Effector memory CD8-positive, alpha-beta T cell (primary cell): ENCODE measurements around the gene CCL20.
"Not testable (repeated sequence)": the region's sequence is repeated elsewhere in the genome, so short reads cannot be mapped to it uniquely, and the experiment has no call there.

ENCODE experiments used
- ATAC-seq: fragments of 150-1000 bp; cut with Tn5 transposase; replicated peaks from 2 replicates; pipeline ENCODE4 v1.10.0; 2021; ENCODE audit warnings: mild to moderate bottlenecking, moderate library complexity
- DNase-seq, 3 experiments: peaks; one replicate each; pipeline ENCODE4 v3.0.0; 2021
- H3K27ac Mint-ChIP-seq, 2 donors: one replicate each; pipeline ENCODE4 v1.8.0; 2022; ENCODE audit warnings: mild to moderate bottlenecking in 2 of 2, mixed read lengths in 2 of 2, moderate library complexity in 2 of 2
- H3K27me3 Mint-ChIP-seq, 2 donors: one replicate each; pipeline ENCODE4 v1.8.0; 2022; ENCODE audit warnings: mixed read lengths in 2 of 2
- H3K36me3 Mint-ChIP-seq: one replicate; pipeline ENCODE4 v1.8.0; 2022; ENCODE audit warnings: mild to moderate bottlenecking, moderate library complexity, mixed read lengths; ENCODE audit not compliant: insufficient read depth
- H3K4me1 Mint-ChIP-seq, 2 donors: one replicate each; pipeline ENCODE4 v1.8.0; 2022; ENCODE audit warnings: low read depth in 2 of 2, mixed read lengths in 2 of 2
- H3K4me3 Mint-ChIP-seq, 2 donors: one replicate each; pipeline ENCODE4 v1.8.0; 2022; ENCODE audit warnings: mild to moderate bottlenecking in 2 of 2, mixed read lengths in 2 of 2, moderate library complexity in 2 of 2
- H3K9me3 Mint-ChIP-seq, 2 donors: one replicate each; pipeline ENCODE4 v1.8.0; 2022; ENCODE audit warnings: mixed read lengths in 2 of 2

Gene CCL20

DNA sequence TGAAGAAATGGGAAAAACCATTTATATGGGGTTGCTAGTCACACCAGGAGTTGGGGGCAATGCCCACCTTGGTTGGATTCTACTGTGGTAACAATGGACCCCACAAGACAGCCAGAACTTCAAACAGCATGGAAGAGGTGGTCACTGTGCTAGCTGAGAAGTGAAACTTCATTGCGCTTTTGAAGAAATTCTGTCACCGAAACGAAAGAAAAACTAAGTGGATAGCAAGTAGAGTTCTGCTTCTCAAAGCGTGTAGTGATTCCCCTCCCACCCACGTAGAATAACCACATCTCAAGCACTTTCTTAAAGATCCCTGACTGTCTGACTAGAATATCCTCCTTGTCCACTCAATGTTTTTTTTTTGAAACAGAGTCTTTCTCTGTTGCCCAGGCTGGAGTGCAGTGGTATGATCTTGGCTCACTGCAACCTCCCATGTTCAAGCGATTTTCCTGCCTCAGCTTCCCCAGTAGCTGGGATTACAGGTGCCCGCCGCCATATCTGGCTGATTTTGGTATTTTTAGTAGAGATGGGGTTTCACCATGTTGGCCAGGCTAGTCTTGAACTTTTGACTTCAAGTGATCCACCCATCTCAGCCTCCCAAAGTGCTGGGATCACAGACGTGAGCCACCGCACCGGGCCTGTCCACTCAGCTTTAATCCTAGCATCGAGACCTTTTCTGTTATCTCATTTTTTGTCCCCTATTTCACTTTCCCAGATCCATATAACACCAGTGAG is 30.1 kb upstream of the CCL20 start:
- Mint-ChIP-seq H3K4me1 (peaks cover 0 to 17% of the 10 kb centered on the region in 2 donors), H3K9me3 (no peaks in the 10 kb centered on the region), H3K27ac (peak overlapping the region; percentile 61 to 91)

GRCh38 chr2:227785293-227785692 is 28.3 kb upstream of the CCL20 start:
- Mint-ChIP-seq H3K27ac (no peak overlapping the region), H3K9me3 (no peaks in the 10 kb centered on the region), H3K27me3 (peaks cover 9 to 11% of the 10 kb centered on the region in 2 donors), H3K4me3 (no peak overlapping the region), H3K36me3 (no peaks in the 10 kb centered on the region), H3K4me1 (peaks cover 0 to 17% of the 10 kb centered on the region in 2 donors)
- DNase-seq, result no peak
- no peak for ATAC-seq

More for the DNA sequence above, 30.1 kb upstream of the CCL20 start:
- no peaks in the 10 kb centered on the region for H3K36me3 Mint-ChIP-seq
- H3K4me3 Mint-ChIP-seq, result peak overlapping the region; percentile 63 to 69
- peaks cover 9 to 12% of the 10 kb centered on the region in 2 donors for H3K27me3 Mint-ChIP-seq
- ATAC-seq (peak; percentile 91), DNase-seq (peak in 1 of 3 experiments; percentile 2)

- Mint-ChIP-seq H3K9me3 (no peaks in the 10 kb centered on the region), H3K4me3 (no peak overlapping the region), H3K36me3 (no peaks in the 10 kb centered on the region), H3K27ac (no peak overlapping the region), H3K4me1 (peaks cover 0 to 4% of the 10 kb centered on the region in 2 donors), H3K27me3 (peaks cover 0 to 19% of the 10 kb centered on the region in 2 donors)
- no peak for DNase-seq
- no peak for ATAC-seq
These were observed 25.1 kb upstream of the CCL20 start for GRCh38 chr2:227788561-227789018.

DNA sequence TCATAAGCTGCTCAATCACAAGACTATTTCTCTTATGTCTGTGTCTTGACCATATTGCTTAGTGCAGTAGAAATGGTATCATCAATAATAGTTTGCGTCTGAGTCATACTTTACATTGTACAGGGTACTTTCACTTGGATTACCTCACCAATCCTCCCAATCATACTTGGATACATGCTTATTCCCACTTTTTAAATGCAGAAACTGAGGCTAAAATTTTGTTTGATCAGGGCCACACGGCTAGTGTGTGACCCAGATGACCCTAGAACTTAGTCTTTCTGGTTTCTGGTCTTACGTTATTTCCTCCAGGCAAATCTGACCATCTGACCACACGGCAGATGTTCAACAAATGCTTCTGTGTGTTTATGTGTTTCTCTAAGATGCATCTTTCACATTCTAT is 23.8 kb upstream of the CCL20 start:
- Mint-ChIP-seq H3K27me3 (peaks cover 0 to 19% of the 10 kb centered on the region in 2 donors), H3K4me3 (no peak overlapping the region), H3K4me1 (no peaks in the 10 kb centered on the region), H3K27ac (no peak overlapping the region), H3K36me3 (no peaks in the 10 kb centered on the region), H3K9me3 (no peaks in the 10 kb centered on the region)
- no peak for ATAC-seq
- no peak for DNase-seq

DNA sequence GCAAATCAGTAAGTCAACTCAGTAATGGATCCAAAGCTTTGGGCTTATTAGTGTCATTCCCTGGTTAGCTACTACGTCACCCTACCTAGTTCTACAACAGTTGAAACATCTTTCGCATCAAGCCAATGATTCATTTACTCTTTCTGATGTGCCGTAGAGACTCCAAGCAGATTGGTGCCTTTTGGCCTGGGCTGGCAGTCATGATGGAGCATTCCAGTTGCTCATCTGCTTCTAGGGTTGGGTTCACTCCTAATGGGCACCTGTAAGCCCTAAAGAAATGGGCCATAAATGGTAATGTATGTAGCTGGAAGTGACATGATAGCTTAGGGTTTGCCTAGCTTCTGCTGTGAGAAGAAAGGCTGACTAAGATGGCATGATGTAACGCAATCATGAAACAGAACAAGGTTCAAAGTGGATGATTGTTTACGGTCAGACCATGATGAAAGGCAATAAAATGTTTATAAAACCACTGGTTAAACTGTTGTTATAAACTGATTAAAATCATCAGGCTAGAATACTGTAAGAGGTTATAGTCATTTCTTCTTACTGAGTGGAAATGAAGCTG is 20.4 kb upstream of the CCL20 start:
- Mint-ChIP-seq H3K27ac (no peak overlapping the region), H3K4me1 (no peaks in the 10 kb centered on the region), H3K4me3 (no peak overlapping the region), H3K9me3 (no peaks in the 10 kb centered on the region), H3K36me3 (no peaks in the 10 kb centered on the region), H3K27me3 (peaks cover 0 to 13% of the 10 kb centered on the region in 2 donors)
- DNase-seq (no peak), ATAC-seq (no peak)

DNA sequence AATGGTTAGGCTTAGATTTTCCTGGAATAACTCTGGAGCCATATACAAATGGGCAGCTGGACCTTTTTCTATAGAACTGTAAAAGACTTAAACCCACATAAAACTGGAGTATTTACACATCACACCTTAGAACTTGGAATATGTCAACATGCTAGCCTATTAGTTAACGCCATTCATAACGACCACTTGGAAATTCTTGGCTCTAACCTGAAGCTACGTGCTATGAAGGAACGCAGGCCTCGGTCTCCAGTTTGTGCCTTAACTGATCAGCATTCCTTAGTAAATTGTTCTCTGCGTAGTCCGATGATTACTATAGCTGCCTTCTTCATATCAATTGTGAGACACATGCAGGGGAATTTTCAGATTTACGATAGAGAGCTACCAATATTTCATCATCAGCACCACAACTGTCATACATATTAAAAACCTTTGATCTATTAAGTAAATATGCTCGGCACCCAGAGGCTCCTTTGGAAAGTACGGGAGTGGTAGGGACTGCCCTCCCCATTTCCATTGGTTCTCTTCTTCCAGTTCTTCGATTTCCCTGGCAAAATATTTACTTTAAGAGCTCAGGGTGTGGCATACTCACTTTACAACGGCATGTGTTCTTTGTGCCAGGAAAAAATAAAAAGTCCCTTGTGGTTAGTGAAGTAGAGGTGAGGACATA is 17.5 kb upstream of the CCL20 start:
- Mint-ChIP-seq H3K36me3 (no peaks in the 10 kb centered on the region), H3K4me1 (no peaks in the 10 kb centered on the region), H3K4me3 (no peak overlapping the region), H3K9me3 (no peaks in the 10 kb centered on the region), H3K27me3 (no peaks in the 10 kb centered on the region), H3K27ac (no peak overlapping the region)
- DNase-seq (no peak), ATAC-seq (no peak)

DNA sequence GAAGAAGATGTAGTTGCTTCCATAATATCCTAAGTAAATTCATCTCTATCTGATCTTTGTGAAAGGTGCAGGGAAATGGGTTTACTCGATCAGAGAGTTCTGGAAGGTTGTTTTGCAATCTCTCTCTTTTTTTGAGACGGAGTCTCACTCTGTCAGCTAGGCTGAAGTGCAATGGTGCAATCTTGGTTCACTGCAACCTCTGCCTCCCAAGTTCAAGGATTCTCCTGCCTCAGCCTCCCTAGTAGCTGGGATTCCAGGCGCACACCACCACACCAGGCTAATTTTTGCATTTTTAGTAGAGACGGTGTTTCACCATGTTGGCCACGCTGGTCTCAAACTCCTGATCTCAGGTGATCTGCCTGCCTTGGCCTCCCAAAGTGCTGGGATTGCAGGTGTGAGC is 16.9 kb upstream of the CCL20 start:
- not testable (repeated sequence) for H3K27ac Mint-ChIP-seq, H3K9me3 Mint-ChIP-seq, H3K36me3 Mint-ChIP-seq, ATAC-seq, H3K4me3 Mint-ChIP-seq, H3K27me3 Mint-ChIP-seq, DNase-seq, H3K4me1 Mint-ChIP-seq

DNA sequence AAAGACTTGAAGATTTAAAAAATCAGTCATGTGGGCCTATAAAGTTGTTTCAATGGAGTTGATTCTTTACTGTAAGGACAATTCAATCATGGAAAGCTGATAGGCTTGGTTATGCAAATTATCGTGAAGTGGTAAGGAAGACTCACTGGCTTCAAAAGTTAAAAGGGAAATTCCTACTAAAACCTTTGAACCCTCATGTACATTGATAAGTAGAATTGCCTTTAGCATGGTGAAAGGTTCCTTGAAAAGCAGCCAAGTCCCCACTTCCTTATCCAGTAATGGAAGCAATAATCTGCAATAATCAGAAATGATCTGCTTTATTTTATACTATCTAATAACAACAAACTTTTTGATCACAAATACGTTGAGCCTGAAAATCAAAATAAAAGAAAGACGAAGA is 14.4 kb upstream of the CCL20 start:
- Mint-ChIP-seq H3K4me3 (no peak overlapping the region), H3K36me3 (no peaks in the 10 kb centered on the region), H3K9me3 (no peaks in the 10 kb centered on the region), H3K4me1 (no peaks in the 10 kb centered on the region), H3K27me3 (no peaks in the 10 kb centered on the region), H3K27ac (no peak overlapping the region)
- DNase-seq (no peak), ATAC-seq (no peak)

DNA sequence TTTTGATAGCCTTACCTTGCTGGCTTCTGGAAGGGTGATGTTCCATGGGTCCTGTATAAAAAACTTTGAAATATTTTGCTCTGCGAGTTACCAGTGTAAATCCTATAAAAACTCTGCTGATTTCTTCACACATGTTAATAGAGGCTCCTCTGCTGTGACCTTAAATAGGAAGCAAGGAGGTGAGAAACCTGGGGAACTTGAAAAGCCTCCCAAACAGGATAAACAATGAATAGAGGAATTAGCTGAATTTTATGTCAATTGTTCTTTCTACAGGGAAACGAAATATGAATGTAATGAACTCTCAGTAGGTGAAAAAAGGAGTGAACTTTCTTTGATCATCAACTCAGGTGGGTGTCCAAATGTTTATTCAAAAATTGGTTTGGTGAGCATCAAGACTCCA is 10.8 kb upstream of the CCL20 start:
- Mint-ChIP-seq H3K27me3 (no peaks in the 10 kb centered on the region), H3K4me3 (no peak overlapping the region), H3K4me1 (peaks cover 0 to 7% of the 10 kb centered on the region in 2 donors), H3K27ac (no peak overlapping the region), H3K36me3 (no peaks in the 10 kb centered on the region), H3K9me3 (no peaks in the 10 kb centered on the region)
- ATAC-seq, result no peak
- no peak for DNase-seq

DNA sequence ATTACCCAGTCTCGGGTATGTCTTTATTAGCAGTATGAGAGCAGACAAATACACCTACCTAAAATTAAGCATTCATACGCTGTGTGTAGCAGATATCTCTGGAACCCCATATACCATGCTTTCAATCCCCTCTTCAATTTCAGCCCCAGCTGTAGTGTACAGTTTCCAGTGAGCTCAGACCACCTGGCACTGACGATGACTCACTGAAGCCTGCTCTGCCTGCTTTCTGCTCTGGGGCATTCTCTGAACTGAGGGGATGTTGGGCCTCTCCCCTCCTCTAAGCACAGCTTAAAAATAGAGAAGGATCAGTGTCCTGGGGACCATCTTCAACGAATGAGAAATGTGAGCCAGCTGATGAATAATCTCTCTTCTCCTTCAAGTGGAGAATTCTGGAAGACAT is 8.7 kb upstream of the CCL20 start:
- H3K27ac Mint-ChIP-seq, result peak overlapping the region; percentile 20 to 94
- H3K9me3 Mint-ChIP-seq, result no peaks in the 10 kb centered on the region
- ATAC-seq (peak; percentile 42), DNase-seq (no peak)
- H3K27me3 Mint-ChIP-seq, result no peaks in the 10 kb centered on the region
- peaks cover 0 to 7% of the 10 kb centered on the region in 2 donors for H3K4me1 Mint-ChIP-seq
- H3K36me3 Mint-ChIP-seq, result no peaks in the 10 kb centered on the region
- peak overlapping the region in 1 of 2 donors; percentile 52 for H3K4me3 Mint-ChIP-seq

GRCh38 chr2:227805578-227805977 is 8.1 kb upstream of the CCL20 start:
- peaks cover 0 to 7% of the 10 kb centered on the region in 2 donors for H3K4me1 Mint-ChIP-seq
- no peaks in the 10 kb centered on the region for H3K27me3 Mint-ChIP-seq
- H3K4me3 Mint-ChIP-seq, result peak overlapping the region; percentile 5 to 52
- peak; percentile 4 to 52 (median 48) for DNase-seq
- no peaks in the 10 kb centered on the region for H3K36me3 Mint-ChIP-seq
- no peaks in the 10 kb centered on the region for H3K9me3 Mint-ChIP-seq
- peak overlapping the region; percentile 20 to 94 for H3K27ac Mint-ChIP-seq
- ATAC-seq, result peak; percentile 90

DNA sequence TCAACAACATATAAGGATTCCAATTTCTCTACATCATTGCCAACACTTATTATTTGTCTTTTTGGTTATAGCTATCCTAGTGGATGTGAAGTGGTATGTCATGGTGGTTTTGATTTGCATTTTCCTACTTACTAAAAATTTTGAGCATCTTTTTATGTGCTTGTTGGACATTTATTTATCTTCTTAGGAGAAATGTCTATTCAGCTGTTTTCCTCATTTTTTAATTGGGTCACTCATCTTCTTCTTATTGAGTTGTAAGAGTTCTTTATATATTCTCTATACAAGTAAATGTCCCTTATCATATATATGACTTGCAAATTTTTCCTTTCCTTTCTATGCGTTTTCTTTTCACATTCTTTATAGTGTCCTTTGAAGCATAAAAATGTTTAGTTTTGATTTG is 4.7 kb upstream of the CCL20 start:
- no peaks in the 10 kb centered on the region for H3K9me3 Mint-ChIP-seq
- peaks cover 0 to 20% of the 10 kb centered on the region in 2 donors for H3K4me1 Mint-ChIP-seq
- no peak overlapping the region for H3K4me3 Mint-ChIP-seq
- H3K36me3 Mint-ChIP-seq, result peaks cover 5% of the 10 kb centered on the region
- H3K27ac Mint-ChIP-seq, result no peak overlapping the region
- ATAC-seq (no peak), DNase-seq (no peak)
- H3K27me3 Mint-ChIP-seq, result peaks cover 4 to 5% of the 10 kb centered on the region in 2 donors

- ATAC-seq, result no peak
- Mint-ChIP-seq H3K4me1 (peaks cover 0 to 15% of the 10 kb centered on the region in 2 donors), H3K9me3 (no peaks in the 10 kb centered on the region), H3K27ac (peak overlapping the region in 1 of 2 donors; percentile 91), H3K4me3 (peak overlapping the region in 1 of 2 donors; percentile 26), H3K27me3 (peaks cover 7 to 8% of the 10 kb centered on the region in 2 donors), H3K36me3 (peaks cover 5% of the 10 kb centered on the region)
- DNase-seq, result no peak
These were observed 1.6 kb upstream of the CCL20 start for GRCh38 chr2:227812001-227812400.

DNA sequence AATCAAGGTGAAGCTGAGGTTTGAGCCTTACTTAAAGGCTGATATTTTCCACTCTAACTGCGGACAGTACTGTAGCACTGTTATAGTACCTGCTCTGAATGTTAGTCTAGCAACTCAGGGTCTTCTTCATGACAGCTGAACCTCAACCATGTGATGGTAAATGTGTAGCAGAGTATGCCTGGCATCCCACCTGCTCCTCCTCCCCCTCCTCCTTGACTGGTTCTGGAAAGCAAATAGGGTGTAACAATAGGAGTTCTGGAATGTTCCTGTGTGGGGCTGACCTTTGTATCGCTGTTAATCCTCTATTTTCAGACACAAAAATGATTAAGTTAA is 447 bp upstream of the CCL20 start:
- Mint-ChIP-seq H3K4me3 (peak overlapping the region in 1 of 2 donors; percentile 77), H3K27ac (peak overlapping the region in 1 of 2 donors; percentile 91), H3K4me1 (peaks cover 0 to 20% of the 10 kb centered on the region in 2 donors), H3K27me3 (peaks cover 7 to 8% of the 10 kb centered on the region in 2 donors), H3K9me3 (no peaks in the 10 kb centered on the region), H3K36me3 (peaks cover 5% of the 10 kb centered on the region)
- DNase-seq (no peak), ATAC-seq (peak; percentile 28)
